ENCODE measurements around the gene MAN1B1.

The MAN1B1 gene

GRCh38 chr9:137052293-137052692 lies 34.5 kb upstream of the MAN1B1 start:
- in situ Hi-C loops (cut with HindIII; ENCODE audit: low sequenced_read_pairs): no loop called here
- TF ChIP-seq, protein P1, sequence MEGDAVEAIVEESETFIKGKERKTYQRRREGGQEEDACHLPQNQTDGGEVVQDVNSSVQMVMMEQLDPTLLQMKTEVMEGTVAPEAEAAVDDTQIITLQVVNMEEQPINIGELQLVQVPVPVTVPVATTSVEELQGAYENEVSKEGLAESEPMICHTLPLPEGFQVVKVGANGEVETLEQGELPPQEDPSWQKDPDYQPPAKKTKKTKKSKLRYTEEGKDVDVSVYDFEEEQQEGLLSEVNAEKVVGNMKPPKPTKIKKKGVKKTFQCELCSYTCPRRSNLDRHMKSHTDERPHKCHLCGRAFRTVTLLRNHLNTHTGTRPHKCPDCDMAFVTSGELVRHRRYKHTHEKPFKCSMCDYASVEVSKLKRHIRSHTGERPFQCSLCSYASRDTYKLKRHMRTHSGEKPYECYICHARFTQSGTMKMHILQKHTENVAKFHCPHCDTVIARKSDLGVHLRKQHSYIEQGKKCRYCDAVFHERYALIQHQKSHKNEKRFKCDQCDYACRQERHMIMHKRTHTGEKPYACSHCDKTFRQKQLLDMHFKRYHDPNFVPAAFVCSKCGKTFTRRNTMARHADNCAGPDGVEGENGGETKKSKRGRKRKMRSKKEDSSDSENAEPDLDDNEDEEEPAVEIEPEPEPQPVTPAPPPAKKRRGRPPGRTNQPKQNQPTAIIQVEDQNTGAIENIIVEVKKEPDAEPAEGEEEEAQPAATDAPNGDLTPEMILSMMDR (IDR thresholded peaks at IDR 0.05; ENCODE audit: low read depth, low read length): no peak
- no peak for DNase-seq (ENCODE audit: low read depth, low spot score)
- no peak overlapping the region for H3K4me3 ChIP-seq (ENCODE audit: low read depth, low read length)

- in situ Hi-C loops (cut with HindIII; ENCODE audit: low sequenced_read_pairs): no loop called here
- H3K4me3 ChIP-seq (ENCODE audit: low read depth, low read length): no peak overlapping the region
- DNase-seq (ENCODE audit: low read depth, low spot score): no peak
Measured at GRCh38 chr9:137052998-137053943, 33.5 kb upstream of the MAN1B1 start.

DNA sequence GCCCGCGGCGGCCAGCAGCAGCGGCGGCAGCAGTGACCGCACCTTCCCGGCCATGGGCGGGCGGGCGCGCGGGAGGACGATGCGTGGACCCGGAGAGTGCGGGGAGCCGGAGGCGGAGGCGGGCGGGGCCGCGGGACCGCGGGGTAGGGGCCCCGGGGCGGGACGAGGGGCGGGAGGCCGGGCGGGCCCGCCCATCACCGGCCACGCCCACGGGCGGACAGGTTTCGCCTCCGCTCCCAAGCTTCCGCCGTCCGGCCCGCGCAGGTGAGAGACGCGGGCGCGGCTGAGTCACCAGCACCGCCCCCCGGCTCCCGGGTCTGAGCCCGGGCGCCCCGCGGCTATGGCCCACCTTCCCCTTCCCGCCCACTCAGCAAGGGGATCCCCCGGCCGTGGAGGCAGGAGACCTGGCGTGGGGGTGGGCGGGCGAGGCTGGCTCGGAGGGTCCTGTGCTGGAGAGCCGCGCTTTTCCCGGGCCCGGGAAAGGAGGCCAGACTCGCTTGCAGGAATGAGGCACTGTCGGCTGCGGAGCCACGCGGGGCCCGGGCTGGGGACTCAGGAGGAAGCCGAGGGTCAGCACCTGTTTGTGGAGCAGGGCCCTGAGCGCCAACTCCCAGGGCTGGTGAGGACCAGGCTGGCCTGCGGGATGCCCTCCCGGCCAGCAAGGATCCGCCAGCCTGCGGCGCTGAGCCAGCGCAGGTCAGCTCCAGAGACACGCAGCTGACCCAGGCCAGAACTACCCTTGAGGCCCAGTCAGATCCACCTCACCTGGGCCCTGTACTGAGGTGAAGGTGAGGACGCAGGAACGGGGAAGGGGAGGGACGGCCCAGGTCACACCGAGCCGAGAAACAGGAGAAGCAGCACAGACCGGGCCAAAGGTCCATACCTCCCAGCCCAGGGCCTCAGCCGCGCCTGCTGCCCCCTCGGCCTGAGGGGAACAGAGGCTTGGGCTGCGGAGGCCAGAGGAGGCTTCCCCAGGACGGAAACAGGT lies 32.5 kb upstream of the MAN1B1 start, which contains the start of gene ENTPD2:
ENTPD2 (minus strand) TSS at position 118 of the 988 bp plus-strand sequence; CDS start at position 54, 64 bp downstream.
- in situ Hi-C loops (cut with HindIII; ENCODE audit: low sequenced_read_pairs): no loop called here
- TF ChIP-seq, protein P1 (IDR thresholded peaks at IDR 0.05; ENCODE audit: low read depth, low read length): no peak
- no peak within 1 kb of the TSS for H3K4me3 ChIP-seq (ENCODE audit: low read depth, low read length)
- DNase-seq (ENCODE audit: low read depth, low spot score): no peak

More at GRCh38 chr9:137052998-137053943, 33.5 kb upstream of the MAN1B1 start:
- TF ChIP-seq, protein P1 (IDR thresholded peaks at IDR 0.05; ENCODE audit: low read depth, low read length): no peak

GRCh38 chr9:137054932-137055384 lies 31.8 kb upstream of the MAN1B1 start:
- TF ChIP-seq, protein P1 (IDR thresholded peaks at IDR 0.05; ENCODE audit: low read depth, low read length): no peak
- H3K4me3 ChIP-seq (ENCODE audit: low read depth, low read length): no peak overlapping the region
- in situ Hi-C loops (cut with HindIII; ENCODE audit: low sequenced_read_pairs): no loop called here
- DNase-seq (ENCODE audit: low read depth, low spot score): no peak

DNA sequence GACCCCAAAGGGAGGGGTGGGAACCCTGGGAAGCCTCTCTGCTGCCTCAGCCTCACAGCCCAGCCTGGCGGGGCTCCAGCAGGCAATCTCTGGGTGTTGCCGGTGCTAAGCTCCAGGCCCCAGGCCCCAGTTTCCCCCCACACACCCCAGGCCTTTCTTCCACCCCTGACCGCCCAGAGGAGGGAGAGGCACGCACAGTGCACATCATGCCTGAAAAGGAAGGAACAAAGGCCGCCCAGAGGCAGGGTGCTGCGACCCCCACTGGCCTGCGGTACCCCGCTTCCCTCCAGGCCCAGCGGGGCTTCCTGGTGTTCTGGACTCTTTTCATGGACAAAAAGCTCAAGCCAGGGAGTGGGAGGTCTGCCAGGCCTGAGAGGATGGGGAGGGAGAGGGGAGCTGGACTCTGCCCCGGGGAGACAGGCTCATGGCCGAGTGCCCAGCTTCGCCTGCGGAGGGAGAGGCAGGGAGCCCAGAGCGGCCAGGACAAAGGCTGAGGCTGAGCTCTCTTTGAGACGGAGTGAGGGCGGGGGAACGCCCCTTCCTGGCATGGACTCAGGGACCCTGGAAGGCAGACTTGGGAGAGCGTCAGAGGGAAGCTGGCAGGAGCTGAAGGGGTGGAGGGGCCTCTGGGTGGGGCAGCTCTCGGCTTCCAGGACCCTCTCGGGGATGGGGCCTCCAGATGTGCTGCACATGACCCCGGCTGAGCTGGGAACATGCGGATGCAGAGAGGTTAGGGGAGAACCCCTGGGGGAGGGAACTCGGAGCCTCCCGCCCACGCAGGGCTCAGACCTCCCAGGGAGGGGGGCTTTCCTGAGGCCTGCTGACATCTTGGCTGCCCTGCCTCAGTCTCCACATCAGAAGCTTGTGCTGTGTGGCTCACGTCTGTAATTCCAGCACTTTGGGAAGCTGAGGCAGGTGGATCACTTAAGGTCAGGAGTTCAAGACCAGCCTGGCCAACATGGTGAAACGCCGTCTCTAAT lies 31.1 kb upstream of the MAN1B1 start:
- TF ChIP-seq, protein P1 (IDR thresholded peaks at IDR 0.05; ENCODE audit: low read depth, low read length): no peak
- peak; percentile 83 for DNase-seq (ENCODE audit: low read depth, low spot score)
- H3K4me3 ChIP-seq (ENCODE audit: low read depth, low read length): no peak overlapping the region
- in situ Hi-C loops (cut with HindIII; ENCODE audit: low sequenced_read_pairs): no loop called here
